HepG2 (cell line): ENCODE measurements around the gene ZBED1. TPM values are rescaled to one million over a fixed set of nuclear protein-coding genes. Genes with fewer than 3 reads are reported as not detected.

Source experiments
- ATAC-seq: fragments of 200-7000 bp; cut with Tn5 transposase; 3 replicates; pipeline ENCODE4 v1.9.1; 2020; ENCODE audit warnings: mild to moderate bottlenecking, moderate library complexity
- BruUV-seq: library from RNA; stranded (reverse); fragments of 400-500 nt; replicated peaks from 2 replicates; lab custom pipeline; 2021; lab: Mats Ljungman, UMichigan
- CTCF ChIA-PET: fragments of 300-600 bp; formaldehyde crosslinking; extraction: SDS; loops from one replicate; lab custom pipeline; 2021; ENCODE audit warnings: low total read pairs, inconsistent platforms, low intra/inter-chr PET ratio; lab: Yijun Ruan, JAX
- POLR2A ChIA-PET: fragments of 350-600 bp; sonication (Branson Sonifier 250); formaldehyde crosslinking; loops from one replicate; lab custom pipeline; 2020; ENCODE audit warnings: antibody characterized with exemption, inconsistent platforms; lab: Yijun Ruan, JAX
- DNase-seq: peaks from one replicate; pipeline ENCODE4 v3.0.0-alpha.2; 2015; ENCODE audit warnings: low spot score
- FAIRE-seq: peaks from 3 replicates; lab custom pipeline; 2011; peaks lifted over from hg19 to GRCh38; lab: Jason Lieb, UNC
- H2AFZ ChIP-seq: one replicate; pipeline ENCODE4 v1.6.1; 2011; ENCODE audit warnings: low read length, inconsistent platforms
- H3K27ac ChIP-seq: fragments of 300-600 bp; 3 replicates; pipeline ENCODE4 v1.8.0; 2011; ENCODE audit warnings: mixed run types, mild to moderate bottlenecking, mixed read lengths, low read length, inconsistent platforms; ENCODE audit not compliant: insufficient read depth; ENCODE audit errors: extremely low read length
- H3K27me3 ChIP-seq, 2 experiments: fragments of 200-600 bp in 1 of 2; 2 replicates in 1 of 2; 3 replicates in 1 of 2; pipeline versions ENCODE4 v1.6.0 to v1.8.0; 2011; ENCODE audit warnings: low read length in 2 of 2, mild to moderate bottlenecking in 2 of 2, moderate library complexity in 2 of 2, inconsistent platforms in 1 of 2; ENCODE audit not compliant: insufficient read depth in 2 of 2, control insufficient read depth in 1 of 2
- H3K36me3 ChIP-seq, 2 experiments: fragments of 200-600 bp in 1 of 2; replicated peaks in 1 of 2; 2 replicates in 1 of 2; 3 replicates in 1 of 2; pipeline versions ENCODE4 v1.5.1 to v1.8.0; 2011; ENCODE audit warnings: low read length in 2 of 2, inconsistent platforms in 1 of 2; ENCODE audit not compliant: insufficient read depth in 2 of 2, control insufficient read depth in 1 of 2
- H3K4me1 ChIP-seq: 2 replicates; pipeline ENCODE4 v1.5.1; 2012; ENCODE audit warnings: low read length, inconsistent platforms; ENCODE audit not compliant: insufficient read depth
- H3K4me2 ChIP-seq: 2 replicates; pipeline ENCODE4 v1.6.0; 2011; ENCODE audit warnings: low read depth, low read length, inconsistent platforms
- H3K4me3 ChIP-seq, 3 experiments: fragments of 200-600 bp in 1 of 3; sonication (generic), shearing (Covaris generic) in 1 of 3; replicated peaks in 1 of 3; 2 replicates each; pipeline ENCODE4 v1.5.1; 2011 to 2016; ENCODE audit warnings: low read length in 3 of 3, inconsistent platforms in 2 of 3, low read depth in 2 of 3, mild to moderate bottlenecking in 2 of 3, control low read depth in 1 of 3, mixed read lengths in 1 of 3; ENCODE audit not compliant: insufficient read depth in 1 of 3
- H3K79me2 ChIP-seq: one replicate; pipeline ENCODE4 v1.6.1; 2011; ENCODE audit warnings: low read length, inconsistent platforms; ENCODE audit not compliant: insufficient read depth
- H3K9ac ChIP-seq: 2 replicates; pipeline ENCODE4 v1.6.0; 2011; ENCODE audit warnings: mild to moderate bottlenecking, low read depth, low read length, inconsistent platforms; ENCODE audit not compliant: insufficient read depth
- H3K9me3 ChIP-seq: 2 replicates; pipeline ENCODE4 v1.5.1; 2012; ENCODE audit warnings: mild to moderate bottlenecking, low read length
- H4K20me1 ChIP-seq: 2 replicates; pipeline ENCODE4 v1.6.0; 2011; ENCODE audit warnings: inconsistent platforms, mild to moderate bottlenecking, low read length, moderate library complexity; ENCODE audit not compliant: insufficient read depth
- ELF4 ChIP-seq: sonication (generic); formaldehyde crosslinking; IDR thresholded peaks from 2 replicates; pipeline ENCODE4 v1.5.0; 2020; ENCODE audit warnings: missing genetic modification reagents, mild to moderate bottlenecking, moderate library complexity, borderline replicate concordance
- ZMYM4 ChIP-seq: sonication (generic); formaldehyde crosslinking; IDR thresholded peaks from 2 replicates; pipeline ENCODE4 v1.8.1; 2023; ENCODE audit warnings: mild to moderate bottlenecking, missing genetic modification reagents
- ZNF260 ChIP-seq: sonication (generic); formaldehyde crosslinking; IDR thresholded peaks from 2 replicates; pipeline ENCODE4 v1.4.0; 2020; ENCODE audit warnings: missing genetic modification reagents, low read depth, mild to moderate bottlenecking, borderline replicate concordance
- ZNF317 ChIP-seq: sonication (generic); formaldehyde crosslinking; IDR thresholded peaks from 2 replicates; pipeline ENCODE4 v1.5.0; 2020; ENCODE audit warnings: mild to moderate bottlenecking, missing genetic modification reagents
- ZNF782 ChIP-seq: sonication (generic); formaldehyde crosslinking; IDR thresholded peaks from 2 replicates; pipeline ENCODE4 v1.4.0; 2020; ENCODE audit warnings: missing genetic modification reagents, mild to moderate bottlenecking, borderline replicate concordance
- WGBS: methylation state at CpG from one replicate; pipeline ENCODE4 v1.1.6; 2017; ENCODE audit warnings: low lambda C conversion rate; 5-methylcytosine and 5-hydroxymethylcytosine counted together
- in situ Hi-C: cut with HindIII; loops from 2 replicates; pipeline ENCODE4 v1.10.0; 2017; ENCODE audit warnings: low pct_unique_long_range_greater_than_20kb; ENCODE audit not compliant: extremely low pct_ligation_motif_present
- intact Hi-C: fragments of 100-400 bp; cut with micrococcal nuclease; formaldehyde crosslinking; loops from one replicate; pipeline ENCODE4 v1.10.0; 2022; ENCODE audit not compliant: unreplicated experiment
- polyA plus RNA-seq, 8 experiments: library from polyadenylated mRNA; depleted of rRNA in 3 of 8; stranded (reverse) in 7 of 8; unstranded in 1 of 8; fragments of >200 nt; fragmentation: Illumina TruSeq in 4 of 8; extraction: Trizol in 4 of 8; gene quantifications; 2 replicates each; pipeline versions ENCODE4 v1.2.1 to v1.2.3, GENCODE V29; 2011 to 2016; ENCODE audit warnings: low read depth in 4 of 8, missing spikeins in 1 of 8, mixed read lengths in 1 of 8; ENCODE audit not compliant: insufficient read depth in 1 of 8
- total RNA-seq, 5 experiments: library from RNA; depleted of rRNA; stranded (reverse); fragments of >200 nt; fragmentation: Illumina TruSeq; extraction: Trizol; gene quantifications; 2 replicates each; pipeline ENCODE4 v1.2.3, GENCODE V29; 2016; ENCODE audit warnings: low read depth in 1 of 5
- TF ChIP-seq, protein P1 (sequence below): sonication (generic); formaldehyde crosslinking; IDR thresholded peaks from 2 replicates; pipeline ENCODE4 v1.8.0; 2022; ENCODE audit warnings: mild to moderate bottlenecking, missing genetic modification reagents
- TF ChIP-seq, protein P2 (sequence below): sonication (generic); formaldehyde crosslinking; IDR thresholded peaks from 2 replicates; pipeline ENCODE4 v1.5.0; 2020; ENCODE audit warnings: missing genetic modification reagents

Gene ZBED1
- total and polyA plus RNA-seq, 2 of the 13 experiments (the other 11 are each of a cell fraction or from before 2014, with no cell fraction given) = 20.0 to 29.8 TPM

DNA sequence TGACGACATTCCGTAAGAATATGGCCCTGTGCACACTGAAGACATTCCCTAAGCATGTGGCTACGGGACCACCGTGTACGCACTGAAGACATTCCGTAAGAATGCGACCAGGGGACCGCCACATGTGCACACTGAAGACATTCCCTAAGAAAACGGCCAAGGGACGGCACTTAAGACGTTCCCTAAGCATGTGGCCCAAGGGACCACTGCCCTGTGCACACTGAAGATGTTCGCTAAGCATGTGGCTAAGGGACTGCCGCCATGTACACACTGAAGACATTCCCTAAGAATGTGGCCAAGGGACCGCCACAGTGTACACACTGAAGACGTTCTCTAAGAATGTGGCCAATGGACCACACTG is 21.4 kb downstream of the ZBED1 start:
- intact Hi-C loops = no loop called here
- Histone ChIP-seq H2AFZ (no peak overlapping the region), H3K27me3 (no peaks in the 10 kb centered on the region), H3K4me1 (peaks cover 21% of the 10 kb centered on the region), H3K4me2 (no peak overlapping the region), H3K36me3 (peaks cover 0 to 4% of the 10 kb centered on the region in 2 experiments; a peak in 3 of 5 replicates), H3K79me2 (peaks cover 39% of the 10 kb centered on the region), H3K9ac (no peak overlapping the region), H3K9me3 (no peaks in the 10 kb centered on the region), H3K27ac (no peak overlapping the region), H3K4me3 (no peak overlapping the region), H4K20me1 (0 out of 2 replicates have a peak, but pooled peaks cover 5% of the 10 kb centered on the region)
- FAIRE-seq (no peak), DNase-seq (no peak), ATAC-seq (no peak)
- ChIA-PET POLR2A (no interaction called here), CTCF (no interaction called here)
- WGBS = 98% methylated on average over 14 of the region's 15 CpGs
- no TSS peak for BruUV-seq
- TF ChIP-seq, protein P1, sequence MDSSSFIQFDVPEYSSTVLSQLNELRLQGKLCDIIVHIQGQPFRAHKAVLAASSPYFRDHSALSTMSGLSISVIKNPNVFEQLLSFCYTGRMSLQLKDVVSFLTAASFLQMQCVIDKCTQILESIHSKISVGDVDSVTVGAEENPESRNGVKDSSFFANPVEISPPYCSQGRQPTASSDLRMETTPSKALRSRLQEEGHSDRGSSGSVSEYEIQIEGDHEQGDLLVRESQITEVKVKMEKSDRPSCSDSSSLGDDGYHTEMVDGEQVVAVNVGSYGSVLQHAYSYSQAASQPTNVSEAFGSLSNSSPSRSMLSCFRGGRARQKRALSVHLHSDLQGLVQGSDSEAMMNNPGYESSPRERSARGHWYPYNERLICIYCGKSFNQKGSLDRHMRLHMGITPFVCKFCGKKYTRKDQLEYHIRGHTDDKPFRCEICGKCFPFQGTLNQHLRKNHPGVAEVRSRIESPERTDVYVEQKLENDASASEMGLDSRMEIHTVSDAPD = no peak
- TF ChIP-seq ZNF260 (CRISPR knock-in tag) (no peak), ELF4 (CRISPR knock-in tag) (no peak), ZNF317 (CRISPR knock-in tag) (no peak), ZMYM4 (CRISPR knock-in tag) (no peak), ZNF782 (no peak)
- TF ChIP-seq, protein P2, sequence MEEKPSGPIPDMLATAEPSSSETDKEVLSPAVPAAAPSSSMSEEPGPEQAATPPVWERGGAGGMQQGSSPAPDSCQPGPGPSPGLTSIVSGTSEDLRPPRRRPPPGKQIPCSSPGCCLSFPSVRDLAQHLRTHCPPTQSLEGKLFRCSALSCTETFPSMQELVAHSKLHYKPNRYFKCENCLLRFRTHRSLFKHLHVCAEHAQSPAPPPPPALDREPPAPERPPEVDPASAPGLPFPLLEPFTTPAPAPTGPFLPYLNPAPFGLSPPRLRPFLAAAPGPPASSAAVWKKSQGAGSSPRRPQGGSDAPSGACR (CRISPR knock-in tag) = no peak
- in situ Hi-C loops = no loop called here
